Hepatocyte (in vitro differentiated cells): ENCODE results near the gene TAF12.
"Not testable (repeated sequence)": the region's sequence is repeated elsewhere in the genome, so short reads cannot be mapped to it uniquely, and the experiment has no call there.

Experiments used
- CTCF ChIP-seq: fragments of 200-600 bp; sonication (generic); IDR thresholded peaks from 2 replicates; pipeline ENCODE4 v1.5.1; 2016; ENCODE audit warnings: antibody characterized with exemption, mild to moderate bottlenecking; ENCODE audit not compliant: poor library complexity
- EZH2 ChIP-seq: fragments of 200-600 bp; sonication (generic); IDR thresholded peaks from 2 replicates; pipeline ENCODE4 v1.6.1; 2016; ENCODE audit warnings: antibody characterized with exemption, mild to moderate bottlenecking, borderline replicate concordance
- EZH2phosphoT487 ChIP-seq: fragments of 200-600 bp; sonication (generic); IDR thresholded peaks from one replicate; pipeline ENCODE4 v1.6.1; 2018; ENCODE audit warnings: antibody characterized with exemption, mild to moderate bottlenecking, low read depth, moderate library complexity; ENCODE audit not compliant: unreplicated experiment, severe bottlenecking

DNA sequence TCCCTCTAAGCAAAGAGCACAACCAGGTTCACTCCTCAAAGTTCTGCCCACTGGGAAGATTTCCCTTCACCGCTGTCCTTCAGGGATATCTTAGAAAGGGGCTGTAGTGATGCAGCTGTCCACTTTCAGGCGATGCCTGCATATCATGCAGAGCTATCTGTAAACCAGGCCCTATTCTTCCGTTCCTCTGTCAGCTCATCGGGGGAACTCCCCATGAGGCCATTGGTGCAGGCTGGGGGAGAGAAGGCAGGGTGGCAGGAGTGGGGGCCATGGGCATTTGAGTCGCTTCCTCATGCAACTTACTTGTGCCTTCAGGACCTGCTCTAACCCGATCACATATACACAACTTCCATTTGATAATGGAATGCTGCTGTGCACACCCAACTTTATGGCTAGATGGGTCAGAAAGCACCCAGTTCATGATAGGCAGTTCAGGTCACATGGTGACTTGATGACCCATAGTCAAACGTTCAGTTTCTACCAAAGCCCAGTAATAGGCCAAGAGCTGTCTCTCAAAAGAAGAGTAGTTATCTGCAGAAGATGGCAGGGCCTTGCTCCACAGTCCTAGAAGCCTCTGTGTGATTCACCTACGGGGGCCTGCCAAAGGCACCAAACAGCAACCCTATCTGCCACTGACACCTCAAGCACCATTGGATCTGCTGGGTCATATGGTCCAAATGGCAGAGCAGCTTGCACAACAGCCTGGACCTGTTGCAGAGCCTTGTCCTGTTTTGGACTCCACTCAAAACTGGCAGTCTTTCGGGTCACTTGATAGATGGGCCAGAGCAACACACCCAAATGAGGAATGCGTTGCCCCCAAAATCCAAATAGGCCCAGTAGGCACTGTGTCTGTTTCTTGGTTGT is 12.8 kb upstream of the TAF12 start:
- not testable (repeated sequence) for TF ChIP-seq CTCF, EZH2, EZH2phosphoT487
